ENCODE results near the gene SFN.

The SFN gene

DNA sequence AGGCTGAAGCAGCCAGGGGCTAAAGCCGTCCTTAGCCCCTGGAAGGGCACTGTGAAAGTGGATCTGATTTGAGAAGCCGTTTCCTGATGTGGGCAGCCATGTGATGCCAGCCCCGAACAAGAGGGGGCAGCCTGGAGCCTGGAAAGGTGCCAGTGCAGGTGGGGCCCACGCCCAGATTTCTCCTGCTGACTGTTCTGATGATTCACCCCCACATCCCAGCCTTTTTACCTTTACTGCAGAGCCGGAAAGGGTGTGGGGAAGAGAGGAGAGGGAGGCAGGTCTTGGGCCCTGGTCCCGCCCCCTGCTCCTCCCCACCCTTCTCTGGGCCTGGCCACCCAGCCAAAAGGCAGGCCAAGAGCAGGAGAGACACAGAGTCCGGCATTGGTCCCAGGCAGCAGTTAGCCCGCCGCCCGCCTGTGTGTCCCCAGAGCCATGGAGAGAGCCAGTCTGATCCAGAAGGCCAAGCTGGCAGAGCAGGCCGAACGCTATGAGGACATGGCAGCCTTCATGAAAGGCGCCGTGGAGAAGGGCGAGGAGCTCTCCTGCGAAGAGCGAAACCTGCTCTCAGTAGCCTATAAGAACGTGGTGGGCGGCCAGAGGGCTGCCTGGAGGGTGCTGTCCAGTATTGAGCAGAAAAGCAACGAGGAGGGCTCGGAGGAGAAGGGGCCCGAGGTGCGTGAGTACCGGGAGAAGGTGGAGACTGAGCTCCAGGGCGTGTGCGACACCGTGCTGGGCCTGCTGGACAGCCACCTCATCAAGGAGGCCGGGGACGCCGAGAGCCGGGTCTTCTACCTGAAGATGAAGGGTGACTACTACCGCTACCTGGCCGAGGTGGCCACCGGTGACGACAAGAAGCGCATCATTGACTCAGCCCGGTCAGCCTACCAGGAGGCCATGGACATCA, at the start of gene SFN:
Gene SFN, plus strand, starts transcription at position 369 of the 904 bp plus-strand sequence. Its CDS starts 64 bp downstream, at position 433.
- H3K36me3 ChIP-seq (ENCODE audit: control insufficient read depth, insufficient read depth, low read length): no peaks in the 10 kb centered on the region
- peaks cover 11% of the 10 kb centered on the region for H3K27me3 ChIP-seq (ENCODE audit: control insufficient read depth, insufficient read depth, low read length)
- peak within 1 kb of the TSS; percentile 33 for H3K27ac ChIP-seq (ENCODE audit: low read depth, low read length)
- peaks cover 3% of the 10 kb centered on the region for H3K4me1 ChIP-seq (ENCODE audit: control insufficient read depth, insufficient read depth, low read length)
- no peaks in the 10 kb centered on the region for H3K9me3 ChIP-seq (ENCODE audit: control insufficient read depth, insufficient read depth, low read length)
- H3K4me3 ChIP-seq (ENCODE audit: low read depth, low read length): peak within 1 kb of the TSS; percentile 92
- no peak within 1 kb of the TSS for H3K9ac ChIP-seq (ENCODE audit: low read depth, low read length)

DNA sequence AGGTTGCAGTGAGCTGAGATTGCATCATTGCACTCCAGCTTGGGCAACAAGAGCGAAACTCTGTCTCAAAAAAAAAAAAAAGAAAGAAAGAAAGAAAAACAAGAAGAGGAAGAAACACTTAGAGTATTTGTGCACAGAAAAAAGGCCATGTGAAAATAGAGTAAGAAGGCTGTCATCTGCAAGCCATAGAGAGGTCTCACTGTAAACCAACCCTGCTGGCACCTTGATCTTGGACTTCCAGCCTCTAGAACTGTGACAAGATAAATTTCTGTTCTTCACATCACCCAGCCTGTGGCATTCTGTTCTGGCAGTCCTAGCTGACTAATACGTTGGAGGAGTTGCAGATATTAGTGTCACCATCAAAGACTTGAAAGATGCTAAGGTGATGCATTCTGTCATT, 48.6 kb upstream of the SFN start:
- no peaks in the 10 kb centered on the region for H3K4me1 ChIP-seq (ENCODE audit: control insufficient read depth, insufficient read depth, low read length)
- no peak overlapping the region for H3K9ac ChIP-seq (ENCODE audit: low read depth, low read length)
- H3K4me3 ChIP-seq (ENCODE audit: low read depth, low read length): no peak overlapping the region
- no peaks in the 10 kb centered on the region for H3K9me3 ChIP-seq (ENCODE audit: control insufficient read depth, insufficient read depth, low read length)
- no peaks in the 10 kb centered on the region for H3K27me3 ChIP-seq (ENCODE audit: control insufficient read depth, insufficient read depth, low read length)
- H3K36me3 ChIP-seq (ENCODE audit: control insufficient read depth, insufficient read depth, low read length): no peaks in the 10 kb centered on the region
- H3K27ac ChIP-seq (ENCODE audit: low read depth, low read length): no peak overlapping the region

DNA sequence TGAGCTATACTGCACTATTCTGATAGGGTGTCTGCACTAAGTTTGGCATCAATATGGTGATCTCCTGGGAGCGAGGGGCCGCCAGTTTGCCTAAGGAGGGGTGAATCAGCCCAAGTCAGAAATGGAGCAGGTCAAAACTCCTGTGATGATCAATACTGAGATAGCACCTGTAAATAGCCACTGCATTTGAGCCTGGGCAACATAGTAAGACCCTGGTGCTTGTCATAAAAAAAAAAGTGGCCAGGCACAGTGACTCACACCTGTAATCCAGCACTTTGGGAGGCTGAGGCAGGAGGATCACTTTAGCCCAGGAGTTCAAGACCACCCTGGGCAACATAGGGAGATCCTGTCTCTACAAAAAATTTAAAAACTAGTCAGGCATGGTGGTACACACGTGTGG, 48.1 kb upstream of the SFN start:
- no peaks in the 10 kb centered on the region for H3K4me1 ChIP-seq (ENCODE audit: control insufficient read depth, insufficient read depth, low read length)
- H3K27ac ChIP-seq (ENCODE audit: low read depth, low read length): no peak overlapping the region
- H3K9ac ChIP-seq (ENCODE audit: low read depth, low read length): no peak overlapping the region
- H3K27me3 ChIP-seq (ENCODE audit: control insufficient read depth, insufficient read depth, low read length): no peaks in the 10 kb centered on the region
- H3K36me3 ChIP-seq (ENCODE audit: control insufficient read depth, insufficient read depth, low read length): no peaks in the 10 kb centered on the region
- H3K9me3 ChIP-seq (ENCODE audit: control insufficient read depth, insufficient read depth, low read length): no peaks in the 10 kb centered on the region
- H3K4me3 ChIP-seq (ENCODE audit: low read depth, low read length): no peak overlapping the region

DNA sequence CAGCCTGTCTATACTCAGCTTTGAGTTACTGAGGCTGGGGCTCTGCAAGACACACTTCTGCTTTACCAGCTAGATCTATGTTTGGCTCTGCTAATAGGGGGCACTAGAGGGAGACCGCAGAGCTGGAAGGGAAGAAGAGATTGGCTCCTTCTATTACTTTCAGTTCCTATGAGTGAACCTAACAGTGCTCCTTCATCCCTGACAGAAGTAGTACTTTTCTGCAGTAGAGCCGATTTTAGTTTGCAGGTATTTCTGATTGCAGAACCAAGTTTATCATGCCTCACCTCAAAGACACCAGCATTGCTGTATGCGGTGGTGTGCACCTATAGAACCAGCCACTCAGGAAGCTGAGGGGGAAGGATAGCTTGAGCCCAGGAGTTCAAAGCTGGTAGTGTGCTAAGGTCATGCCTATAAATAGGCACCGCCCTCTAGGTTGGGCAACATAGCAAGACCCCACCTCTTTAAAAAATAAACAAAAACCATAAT, 42.1 kb upstream of the SFN start:
- Histone ChIP-seq H3K27me3 (ENCODE audit: control insufficient read depth, insufficient read depth, low read length) (no peaks in the 10 kb centered on the region), H3K4me1 (ENCODE audit: control insufficient read depth, insufficient read depth, low read length) (0 out of 2 replicates have a peak, but pooled peaks cover under 1% of the 10 kb centered on the region), H3K36me3 (ENCODE audit: control insufficient read depth, insufficient read depth, low read length) (no peaks in the 10 kb centered on the region), H3K27ac (ENCODE audit: low read depth, low read length) (no peak overlapping the region), H3K9me3 (ENCODE audit: control insufficient read depth, insufficient read depth, low read length) (no peaks in the 10 kb centered on the region), H3K4me3 (ENCODE audit: low read depth, low read length) (no peak overlapping the region), H3K9ac (ENCODE audit: low read depth, low read length) (no peak overlapping the region)

- Histone ChIP-seq H3K4me3 (ENCODE audit: low read depth, low read length) (no peak overlapping the region), H3K27ac (ENCODE audit: low read depth, low read length) (no peak overlapping the region)
These were observed 40.1 kb upstream of the SFN start for GRCh38 chr1:26822737-26823395.

GRCh38 chr1:26824731-26825130, 38.2 kb upstream of the SFN start:
- no peaks in the 10 kb centered on the region for H3K36me3 ChIP-seq (ENCODE audit: control insufficient read depth, insufficient read depth, low read length)
- no peaks in the 10 kb centered on the region for H3K9me3 ChIP-seq (ENCODE audit: control insufficient read depth, insufficient read depth, low read length)
- H3K27ac ChIP-seq (ENCODE audit: low read depth, low read length): no peak overlapping the region
- H3K27me3 ChIP-seq (ENCODE audit: control insufficient read depth, insufficient read depth, low read length): no peaks in the 10 kb centered on the region
- H3K4me3 ChIP-seq (ENCODE audit: low read depth, low read length): no peak overlapping the region
- H3K4me1 ChIP-seq (ENCODE audit: control insufficient read depth, insufficient read depth, low read length): peaks cover 12% of the 10 kb centered on the region
- no peak overlapping the region for H3K9ac ChIP-seq (ENCODE audit: low read depth, low read length)

More at GRCh38 chr1:26822737-26823395, 40.1 kb upstream of the SFN start:
- peaks cover 12% of the 10 kb centered on the region for H3K4me1 ChIP-seq (ENCODE audit: control insufficient read depth, insufficient read depth, low read length)
- H3K9ac ChIP-seq (ENCODE audit: low read depth, low read length): no peak overlapping the region
- no peaks in the 10 kb centered on the region for H3K36me3 ChIP-seq (ENCODE audit: control insufficient read depth, insufficient read depth, low read length)
- no peaks in the 10 kb centered on the region for H3K9me3 ChIP-seq (ENCODE audit: control insufficient read depth, insufficient read depth, low read length)
- H3K27me3 ChIP-seq (ENCODE audit: control insufficient read depth, insufficient read depth, low read length): no peaks in the 10 kb centered on the region

- Histone ChIP-seq H3K4me1 (ENCODE audit: control insufficient read depth, insufficient read depth, low read length) (peaks cover 12% of the 10 kb centered on the region), H3K9me3 (ENCODE audit: control insufficient read depth, insufficient read depth, low read length) (no peaks in the 10 kb centered on the region), H3K9ac (ENCODE audit: low read depth, low read length) (peak within 1 kb of the TSS; percentile 66; the same call in 1 of the 2 replicates), H3K36me3 (ENCODE audit: control insufficient read depth, insufficient read depth, low read length) (peaks cover 1% of the 10 kb centered on the region; the same call in 1 of the 2 replicates), H3K27ac (ENCODE audit: low read depth, low read length) (peak within 1 kb of the TSS; percentile 28), H3K27me3 (ENCODE audit: control insufficient read depth, insufficient read depth, low read length) (no peaks in the 10 kb centered on the region), H3K4me3 (ENCODE audit: low read depth, low read length) (peak within 1 kb of the TSS; percentile 76)
These were observed 36.5 kb upstream of the SFN start, which contains the start of gene ZDHHC18 for GRCh38 chr1:26826261-26827105. Gene ZDHHC18 (plus strand): TSS chr1:26826688. CDS start chr1:26826805, 117 bp downstream.

DNA sequence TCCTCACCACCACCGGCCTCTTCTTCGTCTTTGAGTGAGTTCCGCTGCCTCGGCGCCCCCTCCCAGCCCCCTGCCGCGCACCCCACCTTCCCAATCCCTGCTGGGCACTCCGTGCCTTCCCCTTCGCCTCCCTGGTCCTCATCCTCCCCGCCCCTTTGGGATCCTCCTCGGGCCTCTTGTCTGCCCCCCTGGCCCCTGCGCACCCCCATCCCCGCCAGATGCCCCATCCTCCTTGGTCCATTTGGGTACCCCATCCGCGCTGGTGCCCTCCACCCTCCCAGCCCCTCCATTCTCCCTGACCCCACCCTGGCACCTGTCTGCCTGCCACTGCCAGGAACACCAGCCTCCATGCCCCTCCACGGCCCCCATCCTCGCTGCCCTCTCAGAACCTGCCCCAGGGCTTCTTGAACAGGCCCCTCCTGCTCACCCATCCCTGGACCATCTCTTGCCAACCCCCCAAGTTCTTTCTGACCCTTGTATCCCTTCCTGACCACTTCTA, 35.8 kb upstream of the SFN start:
- Histone ChIP-seq H3K4me1 (ENCODE audit: control insufficient read depth, insufficient read depth, low read length) (peaks cover 12% of the 10 kb centered on the region), H3K4me3 (ENCODE audit: low read depth, low read length) (peak overlapping the region; percentile 76), H3K36me3 (ENCODE audit: control insufficient read depth, insufficient read depth, low read length) (peaks cover 8% of the 10 kb centered on the region), H3K9ac (ENCODE audit: low read depth, low read length) (no peak overlapping the region), H3K27ac (ENCODE audit: low read depth, low read length) (peak overlapping the region; percentile 28), H3K27me3 (ENCODE audit: control insufficient read depth, insufficient read depth, low read length) (no peaks in the 10 kb centered on the region), H3K9me3 (ENCODE audit: control insufficient read depth, insufficient read depth, low read length) (no peaks in the 10 kb centered on the region)

- Histone ChIP-seq H3K36me3 (ENCODE audit: control insufficient read depth, insufficient read depth, low read length) (peaks cover 13% of the 10 kb centered on the region), H3K9ac (ENCODE audit: low read depth, low read length) (no peak overlapping the region), H3K27me3 (ENCODE audit: control insufficient read depth, insufficient read depth, low read length) (no peaks in the 10 kb centered on the region), H3K4me1 (ENCODE audit: control insufficient read depth, insufficient read depth, low read length) (peaks cover 12% of the 10 kb centered on the region), H3K9me3 (ENCODE audit: control insufficient read depth, insufficient read depth, low read length) (no peaks in the 10 kb centered on the region), H3K4me3 (ENCODE audit: low read depth, low read length) (peak overlapping the region; percentile 76), H3K27ac (ENCODE audit: low read depth, low read length) (no peak overlapping the region)
These were observed 35.3 kb upstream of the SFN start for GRCh38 chr1:26827663-26828062.

GRCh38 chr1:26828411-26828991, 34.4 kb upstream of the SFN start:
- H3K27ac ChIP-seq (ENCODE audit: low read depth, low read length): no peak overlapping the region
- H3K9me3 ChIP-seq (ENCODE audit: control insufficient read depth, insufficient read depth, low read length): no peaks in the 10 kb centered on the region
- no peak overlapping the region for H3K9ac ChIP-seq (ENCODE audit: low read depth, low read length)
- peaks cover 12% of the 10 kb centered on the region for H3K4me1 ChIP-seq (ENCODE audit: control insufficient read depth, insufficient read depth, low read length)
- no peak overlapping the region for H3K4me3 ChIP-seq (ENCODE audit: low read depth, low read length)
- no peaks in the 10 kb centered on the region for H3K27me3 ChIP-seq (ENCODE audit: control insufficient read depth, insufficient read depth, low read length)
- H3K36me3 ChIP-seq (ENCODE audit: control insufficient read depth, insufficient read depth, low read length): peaks cover 22% of the 10 kb centered on the region
